Ovary (tissue), 3 donors: Measurements from ENCODE around the gene ANKRD44.

ENCODE experiments used
- EP300 ChIP-seq: sonication (generic); formaldehyde crosslinking; IDR thresholded peaks from one replicate; pipeline ENCODE4 v1.6.1; 2017; ENCODE audit warnings: antibody characterized with exemption
- POLR2A ChIP-seq: fragments of 450-650 bp; IDR thresholded peaks from one replicate; pipeline ENCODE4 v1.6.1; 2017; ENCODE audit warnings: antibody characterized with exemption, mild to moderate bottlenecking, moderate library complexity
- TF ChIP-seq, protein P1 (sequence below), 3 donors: fragments of 450-650 bp in 2 of 3; fragments of 200-600 bp in 1 of 3; IDR thresholded peaks; one replicate each; pipeline versions ENCODE4 v1.5.1 to v1.8.0; 2016 to 2022; ENCODE audit warnings: antibody characterized with exemption in 3 of 3, mild to moderate bottlenecking in 1 of 3
- donor health status: DM: no; HTN: no; CAD: no.

GRCh38 chr2:197236816-197237215 is 73.8 kb downstream of the ANKRD44 start:
- no peak for TF ChIP-seq POLR2A
- TF ChIP-seq, protein P1, sequence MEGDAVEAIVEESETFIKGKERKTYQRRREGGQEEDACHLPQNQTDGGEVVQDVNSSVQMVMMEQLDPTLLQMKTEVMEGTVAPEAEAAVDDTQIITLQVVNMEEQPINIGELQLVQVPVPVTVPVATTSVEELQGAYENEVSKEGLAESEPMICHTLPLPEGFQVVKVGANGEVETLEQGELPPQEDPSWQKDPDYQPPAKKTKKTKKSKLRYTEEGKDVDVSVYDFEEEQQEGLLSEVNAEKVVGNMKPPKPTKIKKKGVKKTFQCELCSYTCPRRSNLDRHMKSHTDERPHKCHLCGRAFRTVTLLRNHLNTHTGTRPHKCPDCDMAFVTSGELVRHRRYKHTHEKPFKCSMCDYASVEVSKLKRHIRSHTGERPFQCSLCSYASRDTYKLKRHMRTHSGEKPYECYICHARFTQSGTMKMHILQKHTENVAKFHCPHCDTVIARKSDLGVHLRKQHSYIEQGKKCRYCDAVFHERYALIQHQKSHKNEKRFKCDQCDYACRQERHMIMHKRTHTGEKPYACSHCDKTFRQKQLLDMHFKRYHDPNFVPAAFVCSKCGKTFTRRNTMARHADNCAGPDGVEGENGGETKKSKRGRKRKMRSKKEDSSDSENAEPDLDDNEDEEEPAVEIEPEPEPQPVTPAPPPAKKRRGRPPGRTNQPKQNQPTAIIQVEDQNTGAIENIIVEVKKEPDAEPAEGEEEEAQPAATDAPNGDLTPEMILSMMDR (IDR thresholded peaks at IDR 0.05) = no peak
- TF ChIP-seq EP300 = no peak
